Measurements from ENCODE around the gene CDKL1.
A peak's percentile ranks its signal among the peaks of the same experiment; 100 is the strongest.

CDKL1 gene

GRCh38 chr14:50396631-50397389, at the start of gene CDKL1:
TSS of gene CDKL1 (minus strand) at chr14:50396881. CDS start at chr14:50395868, 1,013 bp downstream.
- DNase-seq (ENCODE audit: low spot score) = peak; percentile 70

- DNase-seq (ENCODE audit: low spot score) = no peak
These were observed 37.8 kb upstream of the CDKL1 start for GRCh38 chr14:50434528-50434927.

GRCh38 chr14:50432131-50432530, 35.5 kb upstream of the CDKL1 start:
- no peak for DNase-seq (ENCODE audit: low spot score)

- DNase-seq (ENCODE audit: low spot score) = no peak
These were observed 29.1 kb upstream of the CDKL1 start for GRCh38 chr14:50425816-50426215.

GRCh38 chr14:50425105-50425504, 28.4 kb upstream of the CDKL1 start:
- DNase-seq (ENCODE audit: low spot score) = no peak

GRCh38 chr14:50423529-50423928, 26.8 kb upstream of the CDKL1 start:
- no peak for DNase-seq (ENCODE audit: low spot score)

- DNase-seq (ENCODE audit: low spot score) = no peak
These were observed 24.8 kb upstream of the CDKL1 start for GRCh38 chr14:50421499-50421898.

- DNase-seq (ENCODE audit: low spot score) = no peak
These were observed 21.2 kb upstream of the CDKL1 start for GRCh38 chr14:50417853-50418252.

GRCh38 chr14:50410921-50411320, 14.2 kb upstream of the CDKL1 start:
- DNase-seq (ENCODE audit: low spot score) = no peak

GRCh38 chr14:50410071-50410470, 13.4 kb upstream of the CDKL1 start:
- no peak for DNase-seq (ENCODE audit: low spot score)

- DNase-seq (ENCODE audit: low spot score) = no peak
These were observed 10.6 kb upstream of the CDKL1 start for GRCh38 chr14:50407111-50407812.

GRCh38 chr14:50403419-50403818, 6.7 kb upstream of the CDKL1 start:
- DNase-seq (ENCODE audit: low spot score) = no peak

- DNase-seq (ENCODE audit: low spot score) = no peak
These were observed 6.3 kb upstream of the CDKL1 start for GRCh38 chr14:50402965-50403364.

- DNase-seq (ENCODE audit: low spot score) = no peak
These were observed 3.8 kb upstream of the CDKL1 start for GRCh38 chr14:50400461-50400860.

- DNase-seq (ENCODE audit: low spot score) = peak; percentile 40
These were observed 2.8 kb upstream of the CDKL1 start for GRCh38 chr14:50399251-50400032.

GRCh38 chr14:50398189-50398580, 1.5 kb upstream of the CDKL1 start:
- DNase-seq (ENCODE audit: low spot score) = no peak

GRCh38 chr14:50397390-50398188, 908 bp upstream of the CDKL1 start:
- DNase-seq (ENCODE audit: low spot score) = peak; percentile 84

- DNase-seq (ENCODE audit: low spot score) = peak; percentile 40
These were observed 1.2 kb downstream of the CDKL1 start for GRCh38 chr14:50395448-50395847.

- DNase-seq (ENCODE audit: low spot score) = no peak
These were observed 2.0 kb downstream of the CDKL1 start for GRCh38 chr14:50394713-50395112.

GRCh38 chr14:50389668-50390441, 6.8 kb downstream of the CDKL1 start:
- no peak for DNase-seq (ENCODE audit: low spot score)

GRCh38 chr14:50388256-50388931, 8.3 kb downstream of the CDKL1 start:
- no peak for DNase-seq (ENCODE audit: low spot score)
